HG03342 (cell line): ENCODE results near the gene KLRB1.
"Not testable (repeated sequence)": the region's sequence is repeated elsewhere in the genome, so short reads cannot be mapped to it uniquely, and the experiment has no call there.

Source experiments
- ATAC-seq: cut with Tn5 transposase; IDR thresholded peaks from one replicate; pipeline ENCODE4 v1.9.1; 2021; ENCODE audit warnings: mild to moderate bottlenecking, moderate library complexity; ENCODE audit not compliant: unreplicated experiment

KLRB1 gene

GRCh38 chr12:9545489-9545888, 62.2 kb downstream of the KLRB1 start:
- not testable (repeated sequence) for ATAC-seq
